NCI-H2196 treated with DMSO at 0.1 percent for 48 hours (cell line): ENCODE results near the gene DCPS.
"Not testable (repeated sequence)": the region's sequence is repeated elsewhere in the genome, so short reads cannot be mapped to it uniquely, and the experiment has no call there.

Experiments used
- DNase-seq: peaks from one replicate; lab custom pipeline; 2025; ENCODE audit not compliant: unreplicated experiment; lab: John Stamatoyannopoulos, UW

Gene DCPS

GRCh38 chr11:126344141-126345080, 40.6 kb downstream of the DCPS start:
- no peak for DNase-seq

GRCh38 chr11:126345283-126345682, 41.4 kb downstream of the DCPS start:
- DNase-seq = no peak

- DNase-seq = peak; percentile 32
These were observed 42.1 kb downstream of the DCPS start for GRCh38 chr11:126345759-126346585.

GRCh38 chr11:126346586-126346940, 42.7 kb downstream of the DCPS start:
- DNase-seq = no peak

- not testable (repeated sequence) for DNase-seq
These were observed 43.1 kb downstream of the DCPS start for GRCh38 chr11:126346946-126347345.

- no peak for DNase-seq
These were observed 44.1 kb downstream of the DCPS start for GRCh38 chr11:126347751-126348668.

GRCh38 chr11:126348806-126349582, 45.1 kb downstream of the DCPS start:
- no peak for DNase-seq

GRCh38 chr11:126350836-126351235, 47.0 kb downstream of the DCPS start:
- no peak for DNase-seq

- no peak for DNase-seq
These were observed 48.3 kb downstream of the DCPS start for GRCh38 chr11:126352163-126352562.

- DNase-seq = no peak
These were observed 49.3 kb downstream of the DCPS start for GRCh38 chr11:126352934-126353801.

- no peak for DNase-seq
These were observed 50.9 kb downstream of the DCPS start for GRCh38 chr11:126354631-126355323.

GRCh38 chr11:126355324-126355925, 51.6 kb downstream of the DCPS start, which contains the start of gene ST3GAL4:
Gene ST3GAL4, plus strand, starts transcription at chr11:126355686. Its CDS starts 50,470 bp downstream, at chr11:126406156.
- peak; percentile 28 for DNase-seq

GRCh38 chr11:126355926-126356897, 52.4 kb downstream of the DCPS start:
- DNase-seq = no peak

- no peak for DNase-seq
These were observed 53.4 kb downstream of the DCPS start for GRCh38 chr11:126357055-126357962.

GRCh38 chr11:126357969-126358762, 54.3 kb downstream of the DCPS start:
- no peak for DNase-seq
